DND-41 (cell line): Measurements from ENCODE around the gene INPP5A.

Experiments used
- CTCF ChIP-seq: IDR thresholded peaks from 2 replicates; pipeline ENCODE4 v1.5.1; 2012; ENCODE audit warnings: borderline replicate concordance, low read length, moderate library complexity, mild to moderate bottlenecking; ENCODE audit not compliant: poor library complexity, severe bottlenecking; ENCODE audit errors: extremely low read depth
- EZH2 ChIP-seq: IDR thresholded peaks from 3 replicates; pipeline ENCODE4 v1.6.1; 2012; ENCODE audit warnings: borderline replicate concordance, low read depth, mild to moderate bottlenecking, moderate library complexity, low read length, inconsistent platforms; ENCODE audit not compliant: severe bottlenecking

- TF ChIP-seq CTCF, result no peak
- no peak for TF ChIP-seq EZH2
Measured at GRCh38 chr10:132679640-132680039, 142.1 kb downstream of the INPP5A start.
